ENCODE data around the gene PCDHGA5. TPM values are rescaled to one million over a fixed set of nuclear protein-coding genes. Genes with fewer than 3 reads are reported as not detected.
"Not testable (repeated sequence)": the region's sequence is repeated elsewhere in the genome, so short reads cannot be mapped to it uniquely, and the experiment has no call there.

Gene PCDHGA5
- total RNA-seq, 4 donors from 2014 or later, result 8.2 to 13.2 (median 12.1) TPM

GRCh38 chr5:141397756-141398551 lies 34.0 kb downstream of the PCDHGA5 start, which contains the start of gene PCDHGB5:
PCDHGB5 (plus strand) TSS chr5:141397947; CDS start chr5:141398128, 181 bp downstream.
- Histone ChIP-seq H3K4me3 (peak within 1 kb of the TSS in 2 of 4 donors; percentile 8 to 30), H3K36me3 (peaks cover 0 to 13% (median 0%) of the 10 kb centered on the region in 3 donors), H3K9me3 (peaks cover 9 to 94% (median 51%) of the 10 kb centered on the region in 4 donors)
- not testable (repeated sequence) for DNase-seq (ENCODE audit: low spot score in 2 of 2); H3K27me3 ChIP-seq; H3K4me1 ChIP-seq; H3K27ac ChIP-seq
- TF ChIP-seq CTCF (IDR thresholded peaks at IDR 0.05), result peak in 4 of 5 experiments; percentile 16 to 37 (median 30)
- WGBS, 2 donors, result 6 to 11% methylated on average over 21 to 26 of the region's 43 CpGs

GRCh38 chr5:141398608-141399007 lies 34.6 kb downstream of the PCDHGA5 start:
- Histone ChIP-seq H3K4me3 (no peak overlapping the region), H3K4me1 (no peaks in the 10 kb centered on the region), H3K27ac (no peak overlapping the region), H3K9me3 (peaks cover 5 to 94% (median 49%) of the 10 kb centered on the region in 4 donors), H3K36me3 (peaks cover 0 to 8% (median 0%) of the 10 kb centered on the region in 3 donors), H3K27me3 (no peaks in the 10 kb centered on the region)
- WGBS, 2 donors, result 22 to 38% methylated on average over 15 of the region's 15 CpGs
- DNase-seq (ENCODE audit: low spot score in 2 of 2), result no peak
- TF ChIP-seq POLR2A (IDR thresholded peaks at IDR 0.05) (no peak), EP300 (IDR thresholded peaks at IDR 0.05) (no peak), CTCF (IDR thresholded peaks at IDR 0.05) (no peak)

- no peak overlapping the region for H3K27ac ChIP-seq
- 26 to 31% methylated on average over 45 to 49 of the region's 61 CpGs for WGBS, 2 donors
- no peak for DNase-seq (ENCODE audit: low spot score in 2 of 2)
- H3K36me3 ChIP-seq, result peaks cover 0 to 14% (median 0%) of the 10 kb centered on the region in 3 donors
- no peak overlapping the region for H3K4me3 ChIP-seq
- H3K4me1 ChIP-seq, result no peaks in the 10 kb centered on the region
- no peak for TF ChIP-seq EP300 (IDR thresholded peaks at IDR 0.05)
- no peak for TF ChIP-seq POLR2A (IDR thresholded peaks at IDR 0.05)
- TF ChIP-seq CTCF (IDR thresholded peaks at IDR 0.05), result no peak
- no peaks in the 10 kb centered on the region for H3K27me3 ChIP-seq
- peaks cover 3 to 94% (median 50%) of the 10 kb centered on the region in 4 donors for H3K9me3 ChIP-seq
Measured at GRCh38 chr5:141399555-141400258, 35.7 kb downstream of the PCDHGA5 start.

- WGBS, 2 donors, result 16 to 21% methylated on average over 27 of the region's 27 CpGs
- peaks cover 0 to 20% (median 0%) of the 10 kb centered on the region in 3 donors for H3K36me3 ChIP-seq
- peaks cover 0 to 94% (median 50%) of the 10 kb centered on the region in 4 donors for H3K9me3 ChIP-seq
- no peak for DNase-seq (ENCODE audit: low spot score in 2 of 2)
- no peaks in the 10 kb centered on the region for H3K27me3 ChIP-seq
- peak within 1 kb of the TSS in 1 of 4 donors; percentile 34 for H3K4me3 ChIP-seq
- H3K27ac ChIP-seq, result no peak within 1 kb of the TSS
- TF ChIP-seq EP300 (IDR thresholded peaks at IDR 0.05) (no peak), CTCF (IDR thresholded peaks at IDR 0.05) (peak in 1 of 5 experiments; percentile 8)
- no peaks in the 10 kb centered on the region for H3K4me1 ChIP-seq
Measured at GRCh38 chr5:141402553-141403243, 38.7 kb downstream of the PCDHGA5 start, which contains the start of gene PCDHGA9. PCDHGA9 (plus strand) TSS chr5:141402778; CDS start chr5:141402953, 175 bp downstream.
